ENCODE data around the gene ARHGEF28.
A peak's percentile ranks its signal among the peaks of the same experiment; 100 is the strongest.

The ARHGEF28 gene

DNA sequence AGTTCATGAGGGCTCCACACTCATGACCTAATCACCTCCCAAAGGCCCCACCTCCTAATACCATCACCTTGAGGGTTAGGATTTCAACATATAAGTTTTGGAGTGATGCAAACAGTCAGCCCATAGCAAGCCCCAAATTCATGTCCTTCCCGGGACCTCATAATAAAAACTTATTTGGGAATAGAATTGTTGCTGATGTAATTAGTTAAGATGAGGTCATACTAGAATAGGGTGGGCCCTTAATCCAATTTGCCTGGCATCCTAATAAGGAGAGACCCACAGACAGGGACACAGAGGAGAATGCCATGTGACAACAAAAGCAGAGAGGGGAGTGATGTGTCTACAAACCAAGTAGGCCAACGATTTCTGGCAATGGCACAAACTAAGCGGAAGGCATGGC, 347.1 kb downstream of the ARHGEF28 start:
- no peak for DNase-seq

DNA sequence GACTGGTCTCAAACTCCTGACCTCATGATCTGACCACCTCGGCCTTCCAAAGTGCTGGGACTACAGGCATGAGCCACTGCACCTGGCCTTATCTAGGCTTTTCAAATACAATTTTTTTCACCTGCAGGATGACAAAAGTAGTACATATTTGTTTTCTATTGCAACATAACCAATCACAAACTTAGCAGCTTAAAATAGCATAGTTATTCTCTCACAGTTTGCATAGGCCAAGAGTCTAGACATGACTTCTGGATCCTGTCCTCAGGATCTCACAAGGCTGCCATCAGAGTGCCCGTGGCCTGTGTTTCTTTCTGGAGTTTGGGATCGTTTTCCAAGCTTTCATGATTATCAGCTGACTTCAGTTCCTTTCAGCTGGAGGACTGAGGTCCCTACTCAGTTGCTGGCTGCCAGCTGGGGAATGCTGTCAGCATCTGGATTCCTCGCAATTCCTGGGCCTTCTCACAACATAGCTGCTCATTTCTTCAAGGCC, 348.9 kb downstream of the ARHGEF28 start:
- no peak for DNase-seq

DNA sequence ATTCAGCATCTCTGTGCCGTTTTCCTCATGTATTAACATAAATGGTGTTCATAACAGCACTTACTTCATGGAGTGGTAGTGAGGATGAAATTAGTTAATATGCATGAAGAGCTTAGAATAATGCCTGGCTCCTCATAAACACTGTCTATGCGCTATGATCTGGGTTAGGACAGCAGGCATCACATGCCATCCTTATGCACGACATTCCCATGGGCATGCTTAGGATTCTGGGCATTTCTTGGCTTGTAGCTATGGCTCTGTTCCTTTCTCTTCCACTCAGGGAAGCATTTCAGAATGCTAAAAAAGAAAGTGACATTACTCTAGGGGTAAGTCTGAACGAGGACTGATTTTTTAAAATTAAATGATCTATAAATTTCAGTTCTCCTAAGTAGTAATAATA, 349.8 kb downstream of the ARHGEF28 start:
- DNase-seq = no peak

DNA sequence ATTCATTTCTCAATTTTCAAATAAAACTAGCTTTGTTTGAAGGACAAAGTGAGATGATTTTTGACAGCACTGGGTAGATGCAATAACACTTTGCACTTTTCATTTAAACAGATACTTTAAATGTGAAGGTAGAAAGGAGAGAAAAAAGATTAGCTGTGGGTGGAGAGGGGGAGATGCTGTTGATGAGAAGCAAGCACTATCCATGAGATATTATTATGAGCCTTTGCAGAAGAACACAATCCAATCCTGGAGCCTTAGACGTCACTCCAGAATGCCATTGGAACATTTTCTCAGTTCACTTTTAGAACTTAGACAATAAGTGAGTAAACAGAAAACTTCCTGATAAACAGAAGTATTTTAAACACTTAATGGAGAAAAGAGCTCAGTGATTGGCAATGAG, 351.1 kb downstream of the ARHGEF28 start:
- DNase-seq = no peak

DNA sequence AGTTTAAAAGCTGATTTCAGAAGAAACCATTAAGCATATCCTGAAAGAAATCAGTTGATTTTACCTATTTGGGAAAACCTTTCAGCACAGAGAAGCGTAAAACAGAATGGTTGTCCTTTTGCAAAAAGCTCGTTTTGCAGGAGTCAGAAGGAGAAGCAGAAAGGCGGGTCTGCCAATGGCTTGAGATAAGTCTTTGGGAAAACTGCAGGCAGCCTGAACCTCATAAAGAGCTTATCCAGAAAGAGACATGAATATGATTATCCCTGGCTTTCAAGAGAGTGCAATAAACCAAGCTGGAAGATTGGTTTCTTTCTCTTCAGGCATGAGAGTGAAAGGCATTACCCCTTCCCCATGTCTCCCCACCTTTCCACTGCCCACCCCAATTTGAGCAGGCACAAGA, 353.3 kb downstream of the ARHGEF28 start:
- DNase-seq = no peak

DNA sequence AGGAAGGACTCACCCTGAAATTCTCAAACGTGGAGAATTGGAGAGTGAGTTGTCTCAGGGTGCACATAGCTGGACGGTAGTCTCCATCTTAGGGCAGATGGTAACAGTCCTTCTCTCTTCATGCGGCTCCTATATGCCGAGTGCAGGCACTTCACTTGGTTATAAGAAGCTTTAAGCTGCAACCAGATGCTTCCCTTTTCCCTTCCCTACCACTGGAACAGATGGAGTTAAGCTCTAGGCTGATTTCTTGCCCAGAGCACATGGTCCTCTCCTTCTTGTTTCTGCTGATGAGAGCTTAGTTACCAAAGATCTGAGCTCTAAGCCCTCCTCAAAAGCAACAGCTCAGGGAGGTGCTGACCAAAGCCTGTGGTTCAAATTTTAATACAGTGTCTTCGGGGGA, 355.7 kb downstream of the ARHGEF28 start:
- no peak for DNase-seq

DNA sequence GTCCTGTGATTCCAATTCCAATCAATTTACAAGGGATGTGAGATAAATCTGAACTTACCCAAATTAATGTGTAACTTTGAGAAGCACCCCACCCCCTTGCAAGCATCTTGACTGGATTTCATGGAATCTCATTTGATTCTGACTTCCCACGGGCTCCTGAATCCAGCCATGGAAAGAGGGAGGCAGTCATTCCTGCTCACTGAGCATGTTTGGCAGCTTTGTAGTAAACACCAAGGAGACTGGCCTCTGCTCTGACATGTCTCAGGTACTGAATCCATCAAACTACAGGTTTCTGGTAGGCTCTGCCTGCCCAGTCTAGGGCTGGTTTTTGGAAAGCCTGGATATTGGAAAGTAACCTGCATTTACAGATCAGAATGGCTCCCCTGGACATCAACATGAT, 357.6 kb downstream of the ARHGEF28 start:
- DNase-seq = no peak

DNA sequence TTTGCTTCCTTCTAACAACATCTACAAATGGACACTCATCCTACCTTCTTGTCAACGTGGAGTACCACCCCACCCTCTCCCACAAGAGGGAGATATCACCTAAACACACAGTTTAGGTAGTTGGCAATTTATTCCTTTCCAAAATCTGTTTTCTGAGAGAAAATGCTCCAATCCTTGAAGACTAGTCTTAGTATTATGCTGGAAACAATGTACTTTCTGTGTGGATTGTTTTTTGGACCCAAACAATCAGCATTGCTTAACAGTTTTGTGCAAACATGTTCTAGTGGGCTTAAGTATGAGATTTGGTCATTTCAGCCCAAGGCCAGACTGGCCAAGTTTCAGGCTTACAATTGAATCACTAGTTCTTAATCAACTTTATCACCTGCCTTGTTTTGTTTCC, 359.1 kb downstream of the ARHGEF28 start:
- DNase-seq = peak; percentile 22

DNA sequence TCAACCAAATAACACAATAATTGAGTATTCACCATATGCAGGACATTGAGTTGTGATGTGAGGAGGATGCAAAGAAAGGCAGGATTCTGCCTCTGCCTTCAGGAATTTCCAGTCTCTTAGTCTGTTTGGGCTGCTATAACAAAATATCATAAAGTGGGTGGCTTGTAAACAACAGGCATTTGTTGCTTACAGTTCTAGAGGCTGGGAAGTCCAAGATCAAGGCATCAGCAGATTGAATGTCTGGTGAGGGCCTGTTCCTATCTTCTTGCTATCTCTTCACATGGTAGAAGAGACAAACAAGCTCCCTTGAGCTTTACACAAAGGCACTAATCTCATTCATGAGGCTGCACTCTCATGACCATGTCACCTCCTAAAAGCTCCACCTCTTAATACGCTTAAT, 360.7 kb downstream of the ARHGEF28 start:
- no peak for DNase-seq

DNA sequence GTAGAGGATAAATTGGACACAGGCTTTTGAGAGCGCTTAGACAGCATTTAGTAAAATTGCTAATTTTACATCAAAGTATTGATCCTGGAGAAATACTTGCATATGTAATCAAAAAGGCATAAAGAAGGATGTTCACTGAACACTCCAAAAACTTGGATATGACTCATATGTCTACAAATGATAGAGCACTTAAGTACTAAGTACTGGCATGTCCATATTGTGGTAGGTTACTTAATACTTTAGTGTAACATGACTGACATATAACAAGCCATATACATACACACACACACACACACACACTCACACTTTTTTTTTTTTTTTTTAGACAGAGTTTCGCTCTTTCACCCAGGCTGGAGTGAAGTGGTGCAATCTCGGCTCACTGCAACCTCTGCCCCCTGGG, 361.9 kb downstream of the ARHGEF28 start:
- DNase-seq = no peak

DNA sequence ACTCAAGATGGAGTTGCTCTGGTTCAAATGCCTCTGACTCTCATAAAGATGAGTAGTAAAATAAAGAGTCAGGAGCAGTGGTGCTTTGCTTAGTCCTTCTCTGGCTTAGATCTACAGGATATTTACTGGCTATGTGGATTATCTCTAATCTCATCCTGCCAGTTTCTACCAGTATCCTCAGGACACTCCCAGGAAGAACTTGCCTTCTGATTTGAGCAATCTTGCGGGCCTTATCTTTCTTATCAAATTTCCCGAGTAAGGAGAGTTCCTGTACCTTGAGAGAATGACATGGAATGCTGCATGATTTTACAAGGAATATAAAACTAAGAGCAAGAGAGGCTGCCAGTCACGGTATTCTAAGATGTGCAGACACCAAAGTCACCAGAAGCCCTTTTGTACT, 364.0 kb downstream of the ARHGEF28 start:
- no peak for DNase-seq
